CD4-positive, alpha-beta T cell treated with Interleukin-12 subunit alpha and Interleukin-12 subunit beta, for 1 hour (primary cell): ENCODE measurements around the gene BLOC1S4.
"Not testable (repeated sequence)": the region's sequence is repeated elsewhere in the genome, so short reads cannot be mapped to it uniquely, and the experiment has no call there.

Experiments used
- DNase-seq: peaks from one replicate; pipeline ENCODE4 v3.0.0-alpha.2; 2020

Gene BLOC1S4

GRCh38 chr4:6719611-6720179 is 3.7 kb downstream of the BLOC1S4 start:
- DNase-seq, result no peak

GRCh38 chr4:6720202-6720699 is 4.3 kb downstream of the BLOC1S4 start:
- peak; percentile 80 for DNase-seq

GRCh38 chr4:6721121-6721520 is 5.1 kb downstream of the BLOC1S4 start:
- no peak for DNase-seq

GRCh38 chr4:6722891-6723290 is 6.9 kb downstream of the BLOC1S4 start:
- DNase-seq, result no peak

- no peak for DNase-seq
Observed at GRCh38 chr4:6723851-6724250, 7.9 kb downstream of the BLOC1S4 start.

GRCh38 chr4:6724421-6725111 is 8.6 kb downstream of the BLOC1S4 start:
- no peak for DNase-seq

GRCh38 chr4:6725427-6725961 is 9.5 kb downstream of the BLOC1S4 start:
- not testable (repeated sequence) for DNase-seq

GRCh38 chr4:6727081-6727942 is 11.3 kb downstream of the BLOC1S4 start:
- DNase-seq, result no peak

GRCh38 chr4:6727943-6728250 is 11.9 kb downstream of the BLOC1S4 start:
- DNase-seq, result no peak

- no peak for DNase-seq
Observed at GRCh38 chr4:6728320-6729029, 12.5 kb downstream of the BLOC1S4 start.

- DNase-seq, result no peak
Observed at GRCh38 chr4:6730603-6731317, 14.8 kb downstream of the BLOC1S4 start.

- no peak for DNase-seq
Observed at GRCh38 chr4:6731318-6731675, 15.3 kb downstream of the BLOC1S4 start.

- no peak for DNase-seq
Observed at GRCh38 chr4:6731780-6732179, 15.8 kb downstream of the BLOC1S4 start.

- no peak for DNase-seq
Observed at GRCh38 chr4:6732441-6733357, 16.7 kb downstream of the BLOC1S4 start.

GRCh38 chr4:6733358-6734164 is 17.6 kb downstream of the BLOC1S4 start:
- no peak for DNase-seq

- DNase-seq, result no peak
Observed at GRCh38 chr4:6734165-6734786, 18.3 kb downstream of the BLOC1S4 start.

GRCh38 chr4:6739920-6740319 is 23.9 kb downstream of the BLOC1S4 start:
- DNase-seq, result no peak

- DNase-seq, result no peak
Observed at GRCh38 chr4:6740347-6740746, 24.4 kb downstream of the BLOC1S4 start.

GRCh38 chr4:6742507-6742906 is 26.5 kb downstream of the BLOC1S4 start:
- no peak for DNase-seq

GRCh38 chr4:6742989-6743388 is 27.0 kb downstream of the BLOC1S4 start:
- DNase-seq, result no peak
